H9 (cell line): Measurements from ENCODE around the gene CRY2. TPM values are rescaled to one million over a fixed set of nuclear protein-coding genes. Genes with fewer than 3 reads are reported as not detected.

Experiments used
- DNase-seq: peaks from one replicate; pipeline ENCODE4 v3.0.0-alpha.2; 2017
- H2AFZ ChIP-seq: one replicate; pipeline ENCODE4 v1.6.1; 2013; ENCODE audit warnings: mild to moderate bottlenecking, low read length, control low read depth, moderate library complexity
- H2AK5ac ChIP-seq: 2 replicates; pipeline ENCODE4 v1.6.1; 2013; ENCODE audit warnings: low read length, control low read depth, mixed read lengths; ENCODE audit not compliant: insufficient read length
- H2BK120ac ChIP-seq: one replicate; pipeline ENCODE4 v1.6.1; 2013; ENCODE audit warnings: low read depth, mild to moderate bottlenecking, low read length, control low read depth, inconsistent platforms; ENCODE audit not compliant: poor library complexity, severe bottlenecking
- H2BK12ac ChIP-seq: 2 replicates; pipeline ENCODE4 v1.6.1; 2013; ENCODE audit warnings: low read length, control low read depth, mixed read lengths, low read depth; ENCODE audit not compliant: insufficient read length
- H2BK15ac ChIP-seq: 2 replicates; pipeline ENCODE4 v1.6.1; 2013; ENCODE audit warnings: low read depth, low read length, control low read depth
- H2BK20ac ChIP-seq: one replicate; pipeline ENCODE4 v1.6.1; 2013; ENCODE audit warnings: low read depth, mild to moderate bottlenecking, low read length, control low read depth, inconsistent platforms; ENCODE audit not compliant: poor library complexity, severe bottlenecking
- H2BK5ac ChIP-seq: 2 replicates; pipeline ENCODE4 v1.6.1; 2013; ENCODE audit warnings: low read length, control low read depth, mixed read lengths; ENCODE audit not compliant: insufficient read length
- H3K14ac ChIP-seq: 2 replicates; pipeline ENCODE4 v1.6.1; 2013; ENCODE audit warnings: low read length, control low read depth; ENCODE audit not compliant: insufficient read depth
- H3K18ac ChIP-seq: 2 replicates; pipeline ENCODE4 v1.6.1; 2013; ENCODE audit warnings: low read depth, mild to moderate bottlenecking, mixed read lengths, low read length, control low read depth; ENCODE audit not compliant: insufficient read length
- H3K23ac ChIP-seq: 2 replicates; pipeline ENCODE4 v1.6.1; 2013; ENCODE audit warnings: low read length, control low read depth, mixed read lengths, low read depth; ENCODE audit not compliant: insufficient read length
- H3K23me2 ChIP-seq: 2 replicates; pipeline ENCODE4 v1.6.1; 2013; ENCODE audit warnings: low read depth, mild to moderate bottlenecking, mixed read lengths, low read length, control low read depth; ENCODE audit not compliant: insufficient read length, poor library complexity, severe bottlenecking
- H3K27ac ChIP-seq: 2 replicates; pipeline ENCODE4 v1.5.1; 2013; ENCODE audit warnings: low read length, control low read depth, mixed read lengths, low read depth; ENCODE audit not compliant: insufficient read length
- H3K27me3 ChIP-seq: 2 replicates; pipeline ENCODE4 v1.6.1; 2013; ENCODE audit warnings: low read length, control low read depth, inconsistent platforms; ENCODE audit not compliant: insufficient read depth
- H3K4ac ChIP-seq: 2 replicates; pipeline ENCODE4 v1.6.1; 2013; ENCODE audit warnings: low read depth, mild to moderate bottlenecking, control low read depth, inconsistent platforms, low read length, moderate library complexity
- H3K4me1 ChIP-seq: 2 replicates; pipeline ENCODE4 v1.6.1; 2013; ENCODE audit warnings: low read length, control low read depth, inconsistent platforms; ENCODE audit not compliant: insufficient read depth
- H3K4me2 ChIP-seq: 2 replicates; pipeline ENCODE4 v1.6.1; 2013; ENCODE audit warnings: low read length, control low read depth, mixed read lengths; ENCODE audit not compliant: insufficient read length, insufficient read depth
- H3K56ac ChIP-seq: 2 replicates; pipeline ENCODE4 v1.6.1; 2013; ENCODE audit warnings: low read depth, mild to moderate bottlenecking, mixed read lengths, low read length, control low read depth; ENCODE audit not compliant: insufficient read length
- H3K79me1 ChIP-seq: 2 replicates; pipeline ENCODE4 v1.6.1; 2013; ENCODE audit warnings: low read depth, mild to moderate bottlenecking, moderate library complexity, low read length, control low read depth, inconsistent platforms; ENCODE audit not compliant: insufficient read depth, poor library complexity, severe bottlenecking
- H3K79me2 ChIP-seq: 2 replicates; pipeline ENCODE4 v1.6.1; 2013; ENCODE audit warnings: low read length, control low read depth, inconsistent platforms; ENCODE audit not compliant: insufficient read depth
- H3K9ac ChIP-seq: 2 replicates; pipeline ENCODE4 v1.6.1; 2013; ENCODE audit warnings: low read length, control low read depth, mixed read lengths; ENCODE audit not compliant: insufficient read length; ENCODE audit errors: extremely low read depth
- H3K9me3 ChIP-seq: one replicate; pipeline ENCODE4 v1.6.1; 2013; ENCODE audit warnings: low read depth, low read length, inconsistent platforms; ENCODE audit not compliant: control insufficient read depth
- H3T11ph ChIP-seq: one replicate; pipeline ENCODE4 v1.6.1; 2013; ENCODE audit warnings: mild to moderate bottlenecking, low read length, control low read depth, inconsistent platforms
- H4K20me1 ChIP-seq: one replicate; pipeline ENCODE4 v1.6.1; 2013; ENCODE audit not compliant: control insufficient read depth, insufficient read length, insufficient read depth
- H4K5ac ChIP-seq: 2 replicates; pipeline ENCODE4 v1.6.1; 2013; ENCODE audit warnings: low read depth, mild to moderate bottlenecking, mixed read lengths, low read length, control low read depth; ENCODE audit not compliant: insufficient read length
- H4K8ac ChIP-seq: replicated peaks from 2 replicates; pipeline ENCODE4 v1.6.1; 2013; ENCODE audit warnings: low read length, control low read depth, mixed read lengths, low read depth; ENCODE audit not compliant: insufficient read length
- H4K91ac ChIP-seq: 2 replicates; pipeline ENCODE4 v1.6.1; 2013; ENCODE audit warnings: low read depth, mild to moderate bottlenecking, moderate library complexity, mixed read lengths, low read length, control low read depth; ENCODE audit not compliant: insufficient read length
- H3K27ac Mint-ChIP-seq, 3 experiments: 2 replicates in 2 of 3; 3 replicates in 1 of 3; pipeline ENCODE4 v1.8.0; 2020 to 2021; ENCODE audit warnings: mixed read lengths in 3 of 3, mild to moderate bottlenecking in 1 of 3, moderate library complexity in 1 of 3
- H3K27me3 Mint-ChIP-seq: 2 replicates; pipeline ENCODE4 v1.8.0; 2021; ENCODE audit warnings: low read depth, mild to moderate bottlenecking, moderate library complexity, mixed read lengths
- H3K36me3 Mint-ChIP-seq, 3 experiments: 2 replicates in 2 of 3; 3 replicates in 1 of 3; pipeline ENCODE4 v1.8.0; 2020 to 2021; ENCODE audit warnings: low read depth in 3 of 3, mixed read lengths in 3 of 3; ENCODE audit not compliant: insufficient read depth in 1 of 3
- H3K4me1 Mint-ChIP-seq, 2 experiments: 2 replicates each; pipeline ENCODE4 v1.8.0; 2020; ENCODE audit warnings: mixed read lengths in 2 of 2
- H3K4me3 Mint-ChIP-seq, 2 experiments: 2 replicates in 1 of 2; 3 replicates in 1 of 2; pipeline ENCODE4 v1.8.0; 2020 to 2021; ENCODE audit warnings: mild to moderate bottlenecking in 2 of 2, mixed read lengths in 2 of 2, moderate library complexity in 1 of 2
- H3K9me3 Mint-ChIP-seq, 2 experiments: 2 replicates in 1 of 2; 3 replicates in 1 of 2; pipeline ENCODE4 v1.8.0; 2020; ENCODE audit warnings: mild to moderate bottlenecking in 2 of 2, mixed read lengths in 2 of 2, moderate library complexity in 1 of 2
- WGBS: extraction: QIAGEN DNeasy Blood & Tissue Kit; methylation state at CpG from one replicate; pipeline ENCODE4 v1.1.7; 2013; ENCODE audit warnings: missing lambda C conversion rate, low lambda C conversion rate, mixed read lengths; ENCODE audit not compliant: insufficient read length; ENCODE audit errors: extremely low coverage; 5-methylcytosine and 5-hydroxymethylcytosine counted together
- total RNA-seq: library from RNA; stranded (reverse); gene quantifications from 2 replicates; pipeline ENCODE4 v1.2.1, GENCODE V29; 2021
- TF ChIP-seq, protein P1 (sequence below): fragments of 200-600 bp; sonication (generic); conservative IDR thresholded peaks from 3 replicates; pipeline ENCODE4 v1.8.0; 2021; ENCODE audit warnings: antibody characterized with exemption, mild to moderate bottlenecking

CRY2 gene
- total RNA-seq, 1 experiment from 2014 or later: 14.4 TPM

DNA sequence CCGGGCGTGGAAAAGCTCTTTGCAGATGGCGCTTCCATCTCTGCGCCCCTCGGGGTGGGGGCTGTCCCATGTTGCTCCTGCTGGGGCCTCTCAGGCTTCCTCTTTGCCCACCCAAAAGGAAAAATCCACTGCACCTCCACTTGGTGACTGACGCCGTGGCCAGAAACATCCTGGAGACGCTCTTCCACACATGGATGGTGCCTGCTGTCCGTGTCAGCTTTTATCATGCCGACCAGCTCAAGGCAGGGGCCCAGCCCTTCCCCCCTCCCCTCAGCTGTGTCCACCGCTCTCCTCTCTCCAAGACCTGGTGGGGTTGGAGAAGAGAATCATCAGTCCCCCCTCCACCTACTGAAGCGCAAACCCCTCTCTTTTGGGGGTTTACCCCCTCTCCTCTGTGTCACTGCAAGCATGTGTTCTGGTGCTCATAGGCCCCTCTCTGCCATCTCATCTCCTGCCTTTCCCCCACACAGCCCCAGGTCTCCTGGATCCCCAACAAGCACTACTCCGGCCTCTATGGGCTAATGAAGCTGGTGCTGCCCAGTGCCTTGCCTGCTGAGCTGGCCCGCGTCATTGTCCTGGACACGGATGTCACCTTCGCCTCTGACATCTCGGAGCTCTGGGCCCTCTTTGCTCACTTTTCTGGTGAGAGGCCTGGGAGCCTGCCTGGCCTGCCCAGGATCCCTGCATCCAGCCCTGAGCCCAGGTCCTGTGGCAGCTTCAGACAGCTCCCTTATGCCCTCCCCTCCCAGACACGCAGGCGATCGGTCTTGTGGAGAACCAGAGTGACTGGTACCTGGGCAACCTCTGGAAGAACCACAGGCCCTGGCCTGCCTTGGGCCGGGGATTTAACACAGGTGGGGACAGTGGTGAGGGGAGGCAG is 77.0 kb downstream of the CRY2 start:
- Histone ChIP-seq H3T11ph (no peak overlapping the region), H3K79me2 (no peaks in the 10 kb centered on the region; the same call in 1 of the 2 replicates), H3K27ac (no peak overlapping the region), H4K5ac (no peak overlapping the region), H3K23me2 (peaks cover 5% of the 10 kb centered on the region), H2BK20ac (no peak overlapping the region), H2BK12ac (no peak overlapping the region), H3K14ac (no peak overlapping the region), H2BK5ac (no peak overlapping the region), H3K9me3 (no peaks in the 10 kb centered on the region), H3K56ac (no peak overlapping the region), H3K9ac (no peak overlapping the region), H4K91ac (no peak overlapping the region), H2BK120ac (no peak overlapping the region), H2AFZ (no peak overlapping the region), H3K4me1 (no peaks in the 10 kb centered on the region), H4K20me1 (no peaks in the 10 kb centered on the region), H4K8ac (no peak overlapping the region), H3K4ac (no peak overlapping the region), H2BK15ac (no peak overlapping the region), H3K79me1 (no peaks in the 10 kb centered on the region), H3K27me3 (no peaks in the 10 kb centered on the region; the same call in 1 of the 2 replicates), H3K23ac (no peak overlapping the region), H3K18ac (no peak overlapping the region), H3K4me2 (no peak overlapping the region), H2AK5ac (no peak overlapping the region)
- H3K36me3 Mint-ChIP-seq: peaks cover 22 to 48% (median 44%) of the 10 kb centered on the region in 3 experiments
- peaks cover 30 to 36% of the 10 kb centered on the region in 2 experiments for H3K4me1 Mint-ChIP-seq
- peak overlapping the region in 1 of 3 experiments; percentile 15; a peak in 2 of 7 replicates for H3K27ac Mint-ChIP-seq
- H3K27me3 Mint-ChIP-seq: peaks cover 2% of the 10 kb centered on the region; the same call in 1 of the 2 replicates
- no peaks in the 10 kb centered on the region; a peak in 1 of 5 replicates for H3K9me3 Mint-ChIP-seq
- no CpG with 5 or more reads among the region's 22 CpGs for WGBS
- TF ChIP-seq, protein P1, sequence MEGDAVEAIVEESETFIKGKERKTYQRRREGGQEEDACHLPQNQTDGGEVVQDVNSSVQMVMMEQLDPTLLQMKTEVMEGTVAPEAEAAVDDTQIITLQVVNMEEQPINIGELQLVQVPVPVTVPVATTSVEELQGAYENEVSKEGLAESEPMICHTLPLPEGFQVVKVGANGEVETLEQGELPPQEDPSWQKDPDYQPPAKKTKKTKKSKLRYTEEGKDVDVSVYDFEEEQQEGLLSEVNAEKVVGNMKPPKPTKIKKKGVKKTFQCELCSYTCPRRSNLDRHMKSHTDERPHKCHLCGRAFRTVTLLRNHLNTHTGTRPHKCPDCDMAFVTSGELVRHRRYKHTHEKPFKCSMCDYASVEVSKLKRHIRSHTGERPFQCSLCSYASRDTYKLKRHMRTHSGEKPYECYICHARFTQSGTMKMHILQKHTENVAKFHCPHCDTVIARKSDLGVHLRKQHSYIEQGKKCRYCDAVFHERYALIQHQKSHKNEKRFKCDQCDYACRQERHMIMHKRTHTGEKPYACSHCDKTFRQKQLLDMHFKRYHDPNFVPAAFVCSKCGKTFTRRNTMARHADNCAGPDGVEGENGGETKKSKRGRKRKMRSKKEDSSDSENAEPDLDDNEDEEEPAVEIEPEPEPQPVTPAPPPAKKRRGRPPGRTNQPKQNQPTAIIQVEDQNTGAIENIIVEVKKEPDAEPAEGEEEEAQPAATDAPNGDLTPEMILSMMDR: no peak
- H3K4me3 Mint-ChIP-seq: peak overlapping the region; percentile 64 to 72
- peak; percentile 20 for DNase-seq
